HG03558 (cell line): ENCODE data around the gene POU3F3.

Experiments used
- ATAC-seq: cut with Tn5 transposase; IDR thresholded peaks from one replicate; pipeline ENCODE4 v1.9.1; 2021; ENCODE audit warnings: moderate number of reproducible peaks; ENCODE audit not compliant: unreplicated experiment; ENCODE audit errors: extremely low read depth

Gene POU3F3

DNA sequence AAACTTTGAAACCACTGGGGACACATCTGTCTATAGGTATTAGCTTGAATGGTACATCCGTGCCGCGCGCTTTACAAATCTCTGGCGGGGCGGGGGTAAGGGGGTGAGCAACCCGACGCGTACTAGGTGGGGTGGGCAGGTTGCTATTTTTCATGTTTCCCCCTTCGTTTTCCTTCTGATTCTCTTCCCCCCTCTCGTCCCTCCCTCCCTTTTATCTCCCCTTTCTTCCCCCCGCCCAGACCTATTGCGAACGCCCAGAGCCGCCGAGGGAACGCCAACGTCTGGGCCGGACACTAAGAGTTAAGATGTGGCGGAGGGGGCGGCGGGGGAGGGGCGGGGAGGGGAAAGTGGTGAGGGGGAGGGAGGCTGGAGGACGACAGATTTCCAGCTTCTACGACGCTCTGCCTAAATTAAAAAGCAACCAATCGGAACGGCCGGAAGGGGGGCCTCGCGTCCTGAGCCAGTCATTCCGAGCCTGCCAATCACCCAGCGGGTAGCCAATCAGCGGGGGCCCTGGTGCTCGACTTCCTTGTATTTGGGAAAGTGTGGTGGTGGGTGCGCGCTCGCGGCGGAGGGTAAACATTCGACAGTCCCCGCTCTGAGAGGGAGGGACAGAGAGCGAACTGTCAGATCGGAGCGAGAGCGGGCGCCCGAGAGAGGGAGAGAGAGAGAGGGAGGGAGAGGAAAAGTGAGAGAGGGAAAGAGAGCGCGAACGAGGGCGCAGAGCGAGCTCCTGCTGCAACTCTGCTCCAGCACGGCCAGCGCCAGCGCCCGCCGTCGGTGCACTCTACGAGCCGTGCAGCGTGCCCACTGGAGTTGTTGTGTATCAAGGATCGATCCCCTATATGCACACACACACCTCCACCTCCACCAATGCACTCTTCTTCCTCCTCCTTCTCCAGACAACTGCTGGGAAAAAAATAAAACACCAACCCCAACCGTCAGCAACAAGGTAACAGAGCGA is at the start of gene POU3F3:
Gene POU3F3 (plus strand): TSS at position 582 of the 964 bp plus-strand sequence. CDS start 1,396 bp downstream, outside the sequence.
- ATAC-seq: no peak

DNA sequence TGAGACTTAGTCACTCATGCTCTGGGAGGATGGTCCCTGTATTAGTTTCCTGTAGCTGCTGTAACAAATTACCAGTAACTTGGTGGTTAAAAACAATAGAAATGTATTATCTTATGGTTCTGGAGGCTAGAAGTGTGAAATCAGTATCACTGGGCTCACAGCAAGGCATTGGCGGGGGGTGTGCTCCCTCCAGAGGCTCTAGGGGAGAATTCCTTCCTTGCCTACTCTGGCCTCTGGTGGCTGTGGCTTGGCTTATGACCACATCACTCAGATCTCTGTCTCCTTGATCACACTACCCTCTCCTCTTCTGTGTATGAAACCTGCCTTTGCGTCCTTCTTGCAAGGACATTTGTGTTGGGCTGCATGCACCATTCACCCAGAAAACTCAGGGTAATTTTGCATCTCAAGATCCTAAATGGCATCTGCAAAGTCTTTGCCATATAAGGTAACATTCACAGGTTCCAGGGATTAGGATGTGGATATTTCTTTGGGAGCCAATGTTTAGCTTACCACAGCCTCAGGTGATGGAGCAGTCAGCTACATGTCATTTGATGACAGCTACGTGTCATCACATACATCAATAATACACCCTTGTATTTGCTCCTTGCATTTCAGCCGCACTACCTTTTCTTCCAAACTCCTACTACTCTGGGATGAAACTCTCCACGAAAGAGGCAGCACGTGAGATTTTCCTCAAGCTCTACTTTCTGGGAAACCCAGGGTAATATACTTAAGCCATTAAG is 49.6 kb upstream of the POU3F3 start:
- ATAC-seq: no peak

DNA sequence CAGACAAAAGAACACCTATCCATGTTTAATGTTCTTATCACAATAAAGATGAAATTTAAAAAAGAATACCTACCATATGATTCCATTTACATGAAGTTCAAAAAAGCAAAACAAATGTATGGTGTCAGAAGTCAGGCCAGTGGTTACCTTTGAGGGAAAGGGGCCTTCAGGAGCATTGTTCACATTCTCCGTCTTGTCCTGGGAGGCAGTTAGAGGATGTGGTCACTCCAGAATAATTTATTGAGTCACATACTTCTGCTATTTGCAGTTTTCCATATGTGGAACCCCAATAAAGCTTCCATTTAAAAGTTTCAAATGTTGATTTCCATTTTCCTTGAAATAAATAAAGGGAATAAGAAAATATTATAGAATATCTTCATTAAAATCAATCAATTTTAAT is 41.6 kb upstream of the POU3F3 start:
- no peak for ATAC-seq

DNA sequence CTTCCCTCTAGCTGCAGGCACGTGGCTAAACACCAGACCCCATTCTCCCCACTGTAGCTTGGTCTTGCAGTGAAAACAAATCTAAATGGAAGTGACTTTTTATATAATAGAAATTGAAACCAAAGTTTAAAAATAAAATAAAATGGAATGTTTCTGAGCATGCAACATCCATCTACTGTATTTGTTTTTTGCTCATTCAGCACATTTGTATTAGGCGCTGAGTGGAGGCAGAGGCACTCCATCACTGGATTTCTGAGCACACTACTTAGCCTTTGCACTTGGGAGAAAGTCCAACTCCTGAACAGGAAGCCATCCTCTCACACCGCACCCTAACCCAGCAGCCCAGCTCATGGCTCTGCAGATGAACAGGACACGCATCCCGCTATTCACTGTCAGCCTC is 37.8 kb upstream of the POU3F3 start:
- no peak for ATAC-seq

DNA sequence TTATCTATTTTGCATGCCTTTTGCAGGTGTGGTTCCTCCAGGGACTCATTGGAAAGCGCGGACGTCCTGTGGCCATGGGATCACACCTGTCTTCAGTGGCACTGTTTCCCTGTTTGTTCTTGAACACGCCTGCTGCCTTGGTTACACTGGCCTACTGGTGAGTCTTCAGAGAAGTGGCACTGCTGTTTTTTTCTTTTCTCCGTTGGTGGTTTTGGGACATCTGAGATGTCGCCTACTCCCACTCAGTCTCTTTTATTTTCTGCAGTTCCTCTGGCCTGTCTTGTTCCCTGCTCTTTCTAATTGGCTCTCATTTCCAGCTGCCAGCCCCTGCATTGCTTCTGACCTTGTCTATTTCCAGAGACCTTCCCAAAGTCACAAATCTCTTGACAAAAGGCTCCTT is 35.7 kb upstream of the POU3F3 start:
- no peak for ATAC-seq

DNA sequence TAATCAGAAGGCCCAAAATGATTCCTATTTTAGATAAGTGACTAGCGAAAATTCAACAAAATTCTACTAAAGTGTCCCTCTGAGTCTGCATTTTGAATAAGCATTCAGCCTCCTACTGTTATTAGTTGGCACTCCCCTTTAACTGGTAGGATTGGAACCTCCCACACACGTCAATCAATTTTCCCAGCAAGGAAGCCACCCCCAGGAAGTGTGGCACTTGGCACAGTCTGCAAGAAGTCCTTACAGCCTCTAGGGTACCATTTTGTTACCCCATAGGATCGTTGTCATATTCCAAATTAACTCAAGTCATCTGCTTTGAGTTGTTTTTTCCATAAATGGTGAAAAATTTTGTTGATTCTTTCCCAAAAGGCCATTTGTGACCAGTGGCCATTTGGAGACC is 33.8 kb upstream of the POU3F3 start:
- ATAC-seq: no peak

DNA sequence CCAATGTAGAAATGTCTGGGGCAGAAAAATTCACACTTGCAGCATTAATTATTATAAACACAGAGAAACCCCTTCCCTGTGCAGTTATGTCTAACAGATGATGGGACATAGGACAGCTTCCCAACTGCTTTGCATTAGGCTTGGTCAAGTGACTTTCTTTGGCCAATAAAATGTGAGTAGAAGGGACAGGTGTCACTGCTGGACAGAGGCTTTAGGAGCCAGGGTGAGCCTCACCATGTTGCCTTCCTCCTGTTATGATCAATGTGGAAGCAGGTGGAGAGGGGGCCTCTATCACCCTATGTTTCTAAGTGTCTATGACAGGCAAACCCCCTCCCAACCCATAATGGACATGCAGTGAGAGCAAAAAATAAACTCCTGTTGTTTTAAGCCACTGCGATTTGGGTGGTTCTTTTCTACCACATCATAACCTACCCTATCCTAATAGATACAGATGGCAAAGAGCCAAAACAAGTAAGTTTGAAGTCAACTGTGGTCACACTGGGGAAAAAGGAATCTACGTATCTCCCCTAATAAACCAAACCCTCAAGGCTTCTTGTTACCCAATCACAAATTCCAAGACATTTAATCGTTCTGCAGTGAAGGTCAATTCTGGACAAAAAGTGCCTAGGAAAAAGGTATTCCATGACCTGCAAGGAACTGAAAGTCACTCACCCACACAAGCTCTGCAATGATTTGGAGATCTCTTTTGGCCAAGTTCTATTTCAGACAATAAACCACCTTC is 28.6 kb upstream of the POU3F3 start:
- no peak for ATAC-seq

DNA sequence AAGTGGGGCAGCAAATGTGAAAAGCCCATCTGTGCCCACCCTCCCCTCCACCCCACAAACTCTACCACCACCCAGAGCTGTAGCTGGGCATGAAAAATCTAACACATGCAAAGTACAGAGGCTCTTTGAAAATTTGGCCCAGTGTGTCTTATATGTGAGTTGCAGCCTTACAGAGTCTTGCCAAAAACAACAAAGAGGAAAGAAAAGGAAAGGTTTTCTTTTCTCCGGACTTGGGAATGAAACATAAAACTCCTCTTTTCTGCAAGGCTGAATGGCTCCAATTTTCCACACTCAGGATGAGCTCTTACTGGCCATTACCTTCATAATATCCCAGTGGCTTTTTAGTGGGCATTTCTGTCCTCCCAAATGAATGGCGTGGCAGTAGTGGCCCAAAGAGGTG is 27.9 kb upstream of the POU3F3 start:
- ATAC-seq: no peak

DNA sequence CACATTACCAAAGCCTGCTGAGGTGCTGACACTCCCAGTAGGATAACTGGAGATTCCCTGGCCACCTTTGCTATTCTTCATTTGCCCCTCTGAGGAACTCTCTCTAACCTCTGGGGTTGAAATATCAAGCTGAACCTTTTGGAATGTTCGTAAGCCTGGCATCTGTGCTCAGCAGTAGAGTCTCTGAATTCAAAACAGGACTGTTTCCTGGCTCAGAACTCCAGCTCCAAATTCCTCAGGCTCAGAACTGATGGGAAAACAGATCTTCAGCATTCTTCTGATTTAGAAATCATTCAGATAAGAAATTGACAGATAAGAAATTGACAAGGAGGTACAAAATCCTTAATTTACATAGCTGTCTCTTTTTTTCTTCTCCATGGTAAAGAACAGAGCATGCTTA is 22.2 kb upstream of the POU3F3 start:
- ATAC-seq: no peak

DNA sequence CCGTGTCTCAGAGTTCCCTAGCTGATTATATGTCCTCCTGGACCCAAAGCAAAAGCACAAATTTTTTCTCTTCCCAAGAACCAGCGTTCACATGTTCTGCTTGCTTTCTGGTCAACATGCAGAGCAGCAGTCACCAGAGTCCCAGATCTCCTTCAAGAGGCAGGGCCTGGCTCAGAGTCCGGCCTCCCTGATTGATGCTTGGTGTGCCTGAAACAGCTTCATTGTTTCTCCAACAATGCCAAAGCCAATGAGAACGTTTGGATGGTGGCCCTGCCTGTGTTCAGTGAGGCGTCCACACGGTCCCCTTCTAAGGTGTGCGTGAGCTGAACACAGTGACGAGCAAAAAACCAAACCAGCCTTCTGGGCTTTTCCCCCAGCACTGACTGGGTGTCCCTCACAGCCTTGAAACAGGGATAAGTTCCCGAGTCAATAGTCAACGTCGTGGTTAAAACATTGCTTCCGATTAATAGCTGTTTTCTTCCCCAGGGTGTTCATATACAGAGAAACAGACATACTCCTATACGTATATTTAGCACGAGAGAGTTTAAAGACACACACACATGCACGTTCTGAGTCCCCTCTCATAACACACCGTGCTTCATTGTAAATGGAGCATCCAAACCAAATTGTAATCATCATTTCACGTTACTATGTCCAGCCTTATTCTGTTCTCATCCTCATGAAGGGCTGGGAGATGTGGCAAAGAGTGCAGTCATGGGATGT is 19.3 kb upstream of the POU3F3 start:
- ATAC-seq: no peak

DNA sequence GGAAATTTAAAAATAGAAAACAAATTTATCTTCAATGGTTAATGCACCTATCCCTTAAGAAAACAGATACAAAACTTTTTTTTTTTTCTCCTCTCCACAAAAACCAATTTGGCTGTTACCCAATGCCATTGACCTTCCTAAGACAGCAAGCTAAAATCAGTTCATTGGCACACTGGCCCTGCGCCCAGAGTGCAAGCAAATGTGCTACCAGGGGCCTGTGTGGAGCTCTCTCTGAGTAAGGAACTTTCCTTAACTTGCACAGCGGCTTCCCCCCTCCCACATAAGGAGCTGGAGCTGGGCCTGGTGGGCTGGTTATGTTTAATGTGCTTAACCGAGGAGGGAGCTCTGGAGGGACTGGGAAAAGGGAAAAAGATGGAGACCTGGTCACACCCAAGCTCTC is 17.6 kb upstream of the POU3F3 start:
- ATAC-seq: no peak

DNA sequence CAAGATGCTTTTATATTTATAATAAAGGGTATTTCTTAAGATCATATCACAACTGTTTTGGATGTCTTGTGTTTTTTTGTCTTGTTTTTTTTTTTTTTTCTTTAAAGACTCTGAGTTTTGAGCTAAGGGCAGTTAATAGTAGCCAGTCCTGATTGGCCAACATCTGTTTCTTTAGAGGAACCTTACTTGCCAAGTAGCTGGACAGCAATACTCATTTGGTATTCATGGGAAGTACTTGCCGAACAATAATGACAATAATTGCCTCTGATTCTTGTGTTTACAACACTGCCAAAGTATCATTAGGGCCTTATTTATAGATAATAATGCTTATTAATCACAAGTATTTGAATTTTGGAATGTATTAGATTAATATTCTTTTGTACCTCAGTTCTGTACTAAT is 17.1 kb upstream of the POU3F3 start:
- no peak for ATAC-seq

DNA sequence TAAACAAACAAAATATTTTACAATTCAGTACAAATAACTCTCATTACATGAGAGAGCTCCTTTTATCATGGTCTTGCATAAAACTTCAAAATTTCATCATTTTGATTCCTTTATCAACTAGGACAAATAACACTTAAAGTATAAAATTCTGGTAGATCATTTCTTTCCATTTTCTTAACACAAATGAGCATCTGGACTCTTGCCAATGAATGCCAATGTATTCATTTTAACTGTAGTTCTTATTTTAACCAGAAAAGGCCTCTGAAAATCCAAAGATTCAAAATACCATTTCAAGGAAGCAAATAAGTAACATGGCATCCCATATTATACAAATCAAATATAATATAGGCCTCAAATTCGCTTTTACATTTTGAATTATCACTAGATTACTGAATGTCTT is 13.8 kb upstream of the POU3F3 start:
- no peak for ATAC-seq

DNA sequence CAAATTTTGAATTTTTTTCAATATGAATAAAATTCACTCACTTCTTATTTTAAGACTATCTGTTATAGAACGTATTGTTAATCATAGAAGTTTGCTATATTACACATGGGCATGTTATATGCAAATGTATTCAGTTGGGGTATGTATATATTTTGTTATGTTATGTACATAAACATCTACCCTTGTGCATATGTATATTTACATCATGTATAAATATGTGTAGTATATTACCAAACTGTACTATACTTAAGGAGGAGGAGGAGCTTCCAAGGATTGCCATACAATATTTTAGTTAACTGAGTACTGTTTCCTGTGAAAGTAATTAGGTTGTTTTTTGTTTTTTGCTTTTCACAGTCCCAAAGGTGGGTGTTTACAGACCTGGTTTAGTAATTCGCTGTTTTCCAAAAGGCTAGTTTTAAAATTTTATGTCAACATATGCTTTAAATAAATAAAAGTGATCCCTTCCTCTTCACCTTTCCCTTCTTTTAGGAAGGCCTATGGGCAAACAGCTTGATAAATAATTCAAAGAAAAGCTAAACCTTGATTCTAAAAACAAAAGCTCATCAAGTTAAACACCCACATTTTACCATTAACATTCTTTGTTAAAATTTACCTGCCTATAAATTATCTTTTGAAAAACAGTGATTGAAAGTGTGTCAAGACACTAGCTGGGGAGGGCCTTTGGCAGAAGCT is 12.9 kb upstream of the POU3F3 start:
- ATAC-seq: no peak

DNA sequence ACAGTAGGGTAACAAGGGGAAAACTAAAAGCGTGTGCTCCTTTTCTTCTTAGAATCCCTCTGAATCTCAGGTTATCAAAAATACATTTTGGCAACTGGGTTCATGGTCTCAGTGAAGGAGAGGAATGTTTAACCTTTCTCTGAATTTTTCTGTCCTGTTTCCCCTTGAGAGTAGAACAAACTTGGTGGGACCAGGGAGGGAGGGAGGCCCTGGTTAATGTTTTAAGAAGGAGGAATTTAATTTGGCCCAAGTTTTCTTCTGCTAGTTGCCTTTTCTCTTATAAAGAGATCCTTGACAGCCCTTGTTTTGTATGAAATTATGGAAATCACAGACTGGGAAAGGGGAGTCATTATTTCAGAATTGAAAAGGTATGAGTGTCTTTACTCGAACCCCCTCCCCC is 12.2 kb upstream of the POU3F3 start:
- no peak for ATAC-seq

DNA sequence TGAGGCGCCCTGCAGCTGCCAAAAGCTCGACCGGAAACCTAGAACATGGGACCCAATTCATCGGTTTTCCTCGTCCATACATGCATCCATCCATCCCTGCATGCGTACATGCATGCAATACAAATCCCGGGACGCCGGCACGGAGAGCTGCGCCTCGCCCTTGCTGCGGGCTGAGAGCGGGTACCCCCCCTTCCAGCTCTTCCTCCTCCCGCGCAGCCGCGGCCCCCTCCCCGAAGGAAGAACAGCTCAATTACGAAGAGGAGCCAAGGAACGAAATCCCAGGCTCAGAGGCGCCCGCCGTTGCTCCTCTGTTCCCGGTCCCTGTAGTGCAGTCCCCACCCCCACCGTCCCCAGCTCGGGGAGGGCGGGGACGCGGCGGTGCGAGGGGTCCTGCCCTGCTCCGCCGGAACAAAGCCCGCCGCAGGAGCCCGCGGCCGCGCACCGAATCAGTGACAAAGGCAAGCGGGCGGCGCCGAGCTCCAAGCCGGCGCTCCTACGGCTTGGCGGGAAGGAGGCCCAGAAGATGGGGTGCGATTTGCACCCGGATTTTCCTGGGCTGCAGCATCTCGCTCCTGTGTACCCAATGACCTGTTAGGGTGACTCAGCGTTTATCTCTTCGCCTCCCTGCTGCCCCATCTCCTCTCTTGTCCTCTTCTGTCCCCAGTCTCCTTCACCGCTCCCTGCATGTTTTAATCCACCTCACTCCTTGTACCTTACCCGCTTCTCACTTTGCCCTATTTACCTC is 8.9 kb upstream of the POU3F3 start:
- ATAC-seq: no peak

DNA sequence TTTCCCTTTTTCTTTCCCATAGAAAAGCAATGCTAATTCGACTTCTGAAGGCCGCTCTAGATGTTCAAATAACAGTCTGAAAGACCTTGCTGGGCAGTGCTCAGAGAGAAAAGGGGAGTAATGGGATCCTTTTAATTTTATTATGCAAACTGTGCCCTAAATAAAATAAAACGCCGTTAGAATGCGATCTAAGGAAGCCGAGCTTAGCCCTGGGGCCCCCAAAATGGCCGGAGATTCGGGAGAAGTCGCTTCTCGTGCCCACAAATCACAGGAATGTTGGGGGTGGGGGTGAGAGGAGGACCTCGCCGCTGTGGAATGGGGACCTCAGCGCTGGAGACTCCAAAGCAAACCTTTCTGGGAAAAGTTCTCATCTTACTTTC is 8.4 kb upstream of the POU3F3 start:
- no peak for ATAC-seq

DNA sequence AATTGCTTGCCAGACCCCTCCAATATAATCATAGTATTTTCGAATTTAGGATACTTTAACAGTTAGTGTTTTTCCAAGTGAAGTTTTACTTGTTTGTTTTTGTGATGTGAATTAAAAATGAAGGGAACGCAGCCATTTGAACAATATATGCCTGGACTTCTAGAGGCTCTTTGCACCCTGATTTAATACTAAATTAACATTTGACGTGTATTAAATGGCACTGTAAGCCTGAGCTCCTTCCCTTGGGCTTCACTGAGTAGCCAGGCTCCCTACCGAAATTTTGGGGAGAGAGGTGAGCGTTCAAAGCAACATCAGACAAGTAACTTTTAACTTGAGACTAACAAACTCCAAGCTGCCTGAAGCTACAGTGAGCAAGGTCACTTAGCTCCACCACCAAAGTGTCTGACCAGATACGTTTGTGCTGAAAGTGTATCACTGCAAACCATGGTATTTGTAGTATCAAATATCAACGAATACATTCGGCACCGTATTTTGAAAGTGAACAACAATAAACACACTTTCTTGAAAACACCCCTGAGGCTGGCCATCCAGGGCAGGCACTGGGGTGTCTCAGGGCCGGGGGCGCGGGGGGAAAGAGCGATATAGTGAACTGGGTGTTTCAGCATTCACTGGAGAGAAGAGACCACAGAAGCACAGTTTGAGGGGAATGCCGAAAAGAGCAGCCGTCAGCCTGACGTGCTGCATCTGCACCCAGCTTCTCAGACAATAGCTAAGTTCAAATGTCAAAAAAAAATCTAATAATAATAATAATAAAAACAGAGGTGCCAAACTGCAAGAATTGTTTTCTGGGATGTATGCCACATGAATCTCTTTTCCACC is 7.7 kb upstream of the POU3F3 start:
- no peak for ATAC-seq
